ENCODE results near the gene NUBP1.

- TF ChIP-seq ATF1 (CRISPR knock-in tag; IDR thresholded peaks at IDR 0.05) (no peak), E2F1 (CRISPR knock-in tag; IDR thresholded peaks at IDR 0.05) (no peak), CTCF (IDR thresholded peaks at IDR 0.05) (no peak), MAX (CRISPR knock-in tag; IDR thresholded peaks at IDR 0.05) (no peak), ZBTB43 (CRISPR knock-in tag; IDR thresholded peaks at IDR 0.05) (no peak), CBFB (CRISPR knock-in tag; IDR thresholded peaks at IDR 0.05; ENCODE audit: low read depth) (no peak), NR2C2 (CRISPR knock-in tag; IDR thresholded peaks at IDR 0.05) (no peak), ESRRA (CRISPR knock-in tag; IDR thresholded peaks at IDR 0.05; ENCODE audit: borderline replicate concordance) (no peak)
These were observed 25.7 kb downstream of the NUBP1 start for GRCh38 chr16:10769381-10769780.
